Neural progenitor cell (in vitro differentiated cells): ENCODE measurements around the gene ENDOU. TPM values are rescaled to one million over a fixed set of nuclear protein-coding genes. Genes with fewer than 3 reads are reported as not detected.

Experiments
- DNase-seq: peaks from one replicate; pipeline ENCODE4 v3.0.0-alpha.2; 2016; ENCODE audit warnings: low spot score
- H2AFZ ChIP-seq: fragments of 200-600 bp; sonication (generic); replicated peaks from 2 replicates; pipeline ENCODE4 v1.6.1; 2016; ENCODE audit warnings: antibody characterized with exemption
- H3F3A ChIP-seq: fragments of 200-600 bp; sonication (generic); 2 replicates; pipeline ENCODE4 v1.6.1; 2016; ENCODE audit warnings: antibody characterized with exemption, low read depth
- H3K27ac ChIP-seq: fragments of 200-600 bp; sonication (generic); 2 replicates; pipeline ENCODE4 v1.5.1; 2016; ENCODE audit warnings: mild to moderate bottlenecking
- H3K27me3 ChIP-seq: fragments of 200-600 bp; sonication (generic); 2 replicates; pipeline ENCODE4 v1.6.1; 2016; ENCODE audit warnings: mild to moderate bottlenecking, moderate library complexity
- H3K36me3 ChIP-seq: fragments of 200-600 bp; sonication (generic); 2 replicates; pipeline ENCODE4 v1.5.1; 2016
- H3K4me1 ChIP-seq: fragments of 200-600 bp; sonication (generic); 2 replicates; pipeline ENCODE4 v1.6.1; 2016; ENCODE audit warnings: mixed run types
- H3K4me2 ChIP-seq: fragments of 200-600 bp; sonication (generic); 2 replicates; pipeline ENCODE4 v1.6.1; 2016
- H3K4me3 ChIP-seq: fragments of 200-600 bp; sonication (generic); 2 replicates; pipeline ENCODE4 v1.5.1; 2016
- H3K79me2 ChIP-seq: fragments of 200-600 bp; sonication (generic); 2 replicates; pipeline ENCODE4 v1.6.1; 2016; ENCODE audit warnings: low read depth
- H3K9ac ChIP-seq: fragments of 200-600 bp; sonication (generic); 2 replicates; pipeline ENCODE4 v1.6.1; 2016
- H3K9me3 ChIP-seq: fragments of 200-600 bp; sonication (generic); 2 replicates; pipeline ENCODE4 v1.5.1; 2016; ENCODE audit warnings: low read depth
- H4K20me1 ChIP-seq: fragments of 200-600 bp; sonication (generic); 2 replicates; pipeline ENCODE4 v1.6.1; 2016; ENCODE audit warnings: low read depth
- H3K27ac Mint-ChIP-seq: 3 replicates; pipeline ENCODE4 v1.8.0; 2021; ENCODE audit warnings: mixed read lengths
- H3K27me3 Mint-ChIP-seq: 2 replicates; pipeline ENCODE4 v1.8.0; 2022; ENCODE audit warnings: low read depth, mild to moderate bottlenecking, inconsistent platforms, moderate library complexity, mixed read lengths; ENCODE audit not compliant: insufficient read depth
- H3K36me3 Mint-ChIP-seq: 3 replicates; pipeline ENCODE4 v1.8.0; 2021; ENCODE audit warnings: mixed read lengths
- H3K4me1 Mint-ChIP-seq: 3 replicates; pipeline ENCODE4 v1.8.0; 2021; ENCODE audit warnings: mixed read lengths
- H3K4me3 Mint-ChIP-seq: 3 replicates; pipeline ENCODE4 v1.8.0; 2021; ENCODE audit warnings: mild to moderate bottlenecking, moderate library complexity, mixed read lengths
- H3K9me3 Mint-ChIP-seq: 3 replicates; pipeline ENCODE4 v1.8.0; 2020; ENCODE audit warnings: mixed read lengths
- CTCF ChIP-seq: fragments of 200-600 bp; sonication (generic); IDR thresholded peaks from 2 replicates; pipeline ENCODE4 v1.5.1; 2017; ENCODE audit warnings: antibody characterized with exemption, mild to moderate bottlenecking
- EZH2 ChIP-seq: fragments of 200-600 bp; sonication (generic); IDR thresholded peaks from 2 replicates; pipeline ENCODE4 v1.6.1; 2017; ENCODE audit warnings: antibody characterized with exemption, mild to moderate bottlenecking, moderate library complexity
- EZH2phosphoT487 ChIP-seq: fragments of 200-600 bp; sonication (generic); IDR thresholded peaks from 2 replicates; pipeline ENCODE4 v1.6.1; 2017; ENCODE audit warnings: antibody characterized with exemption
- total RNA-seq: library from RNA; depleted of rRNA; stranded (reverse); fragments of >200 nt; gene quantifications from 2 replicates; pipeline ENCODE4 v1.2.3, GENCODE V29; 2015; ENCODE audit warnings: low replicate concordance

The ENDOU gene
- total RNA-seq, 1 donor from 2014 or later, result not detected

- Histone ChIP-seq H3K27ac (no peak overlapping the region), H2AFZ (no peak overlapping the region), H3F3A (peaks cover 5% of the 10 kb centered on the region), H3K36me3 (no peaks in the 10 kb centered on the region), H3K4me2 (peak overlapping the region; percentile 12), H3K27me3 (peaks cover 6% of the 10 kb centered on the region), H3K79me2 (no peaks in the 10 kb centered on the region), H3K9me3 (no peaks in the 10 kb centered on the region), H3K4me1 (peaks cover 4% of the 10 kb centered on the region), H3K4me3 (no peak overlapping the region), H3K9ac (no peak overlapping the region), H4K20me1 (no peaks in the 10 kb centered on the region)
- Mint-ChIP-seq H3K4me1 (peaks cover 18% of the 10 kb centered on the region), H3K27me3 (no peaks in the 10 kb centered on the region), H3K9me3 (no peaks in the 10 kb centered on the region), H3K4me3 (no peak overlapping the region), H3K36me3 (no peaks in the 10 kb centered on the region), H3K27ac (peak overlapping the region; percentile 94)
- TF ChIP-seq EZH2 (no peak), CTCF (peak; percentile 86)
- DNase-seq, result peak; percentile 87
These were observed 7.7 kb downstream of the ENDOU start for GRCh38 chr12:47717443-47718193.

GRCh38 chr12:47717046-47717442 is 8.2 kb downstream of the ENDOU start:
- Histone ChIP-seq H3K9ac (no peak overlapping the region), H3K4me2 (no peak overlapping the region), H3K4me1 (peaks cover 4% of the 10 kb centered on the region), H3K27me3 (peaks cover 6% of the 10 kb centered on the region), H4K20me1 (no peaks in the 10 kb centered on the region), H3K79me2 (no peaks in the 10 kb centered on the region), H3F3A (peaks cover 5% of the 10 kb centered on the region), H3K9me3 (no peaks in the 10 kb centered on the region), H3K4me3 (no peak overlapping the region), H3K27ac (no peak overlapping the region), H3K36me3 (no peaks in the 10 kb centered on the region), H2AFZ (no peak overlapping the region)
- Mint-ChIP-seq H3K27ac (no peak overlapping the region), H3K36me3 (no peaks in the 10 kb centered on the region), H3K4me3 (peak overlapping the region; percentile 31), H3K9me3 (no peaks in the 10 kb centered on the region), H3K27me3 (no peaks in the 10 kb centered on the region), H3K4me1 (peaks cover 18% of the 10 kb centered on the region)
- TF ChIP-seq CTCF, result no peak
- TF ChIP-seq EZH2, result no peak
- DNase-seq, result no peak

GRCh38 chr12:47715877-47716548 is 9.3 kb downstream of the ENDOU start:
- Histone ChIP-seq H3K9ac (no peak overlapping the region), H3F3A (peaks cover 5% of the 10 kb centered on the region), H3K79me2 (no peaks in the 10 kb centered on the region), H3K4me3 (no peak overlapping the region), H3K27me3 (peaks cover 6% of the 10 kb centered on the region), H3K9me3 (no peaks in the 10 kb centered on the region), H2AFZ (no peak overlapping the region), H3K4me2 (no peak overlapping the region), H3K27ac (no peak overlapping the region), H3K36me3 (no peaks in the 10 kb centered on the region), H4K20me1 (no peaks in the 10 kb centered on the region), H3K4me1 (peaks cover 4% of the 10 kb centered on the region)
- H3K4me1 Mint-ChIP-seq, result peaks cover 18% of the 10 kb centered on the region
- H3K9me3 Mint-ChIP-seq, result no peaks in the 10 kb centered on the region
- DNase-seq, result no peak
- no peak for TF ChIP-seq EZH2
- no peak for TF ChIP-seq CTCF
- no peak for TF ChIP-seq EZH2phosphoT487
- H3K27ac Mint-ChIP-seq, result no peak overlapping the region
- no peaks in the 10 kb centered on the region for H3K36me3 Mint-ChIP-seq
- H3K4me3 Mint-ChIP-seq, result no peak overlapping the region
- H3K27me3 Mint-ChIP-seq, result no peaks in the 10 kb centered on the region
